Mesothelial cell of epicardium (in vitro differentiated cells): ENCODE results near the gene CST1. TPM values are rescaled to one million over a fixed set of nuclear protein-coding genes. Genes with fewer than 3 reads are reported as not detected.

Experiments
- DNase-seq, 2 experiments: peaks; one replicate each; pipeline ENCODE4 v3.0.0; 2021; ENCODE audit warnings: low spot score in 2 of 2; ENCODE audit not compliant: unreplicated experiment in 2 of 2
- H3K27ac Mint-ChIP-seq: 2 replicates; pipeline ENCODE4 v1.8.0; 2021; ENCODE audit warnings: mixed read lengths
- H3K27me3 Mint-ChIP-seq: 2 replicates; pipeline ENCODE4 v1.8.0; 2021; ENCODE audit warnings: low read depth, mixed read lengths
- H3K36me3 Mint-ChIP-seq: 2 replicates; pipeline ENCODE4 v1.8.0; 2021; ENCODE audit warnings: mixed read lengths
- H3K4me1 Mint-ChIP-seq: 2 replicates; pipeline ENCODE4 v1.8.0; 2021; ENCODE audit warnings: mixed read lengths
- H3K4me3 Mint-ChIP-seq: 2 replicates; pipeline ENCODE4 v1.8.0; 2021; ENCODE audit warnings: mild to moderate bottlenecking, moderate library complexity, mixed read lengths
- H3K9me3 Mint-ChIP-seq: 2 replicates; pipeline ENCODE4 v1.8.0; 2021; ENCODE audit warnings: mixed read lengths
- CTCF ChIP-seq: fragments of 200-600 bp; sonication (generic); IDR thresholded peaks from one replicate; pipeline ENCODE4 v1.5.0; 2021; ENCODE audit warnings: antibody characterized with exemption; ENCODE audit not compliant: unreplicated experiment
- total RNA-seq: library from RNA; stranded (reverse); gene quantifications from 3 replicates; pipeline ENCODE4 v1.2.1, GENCODE V29; 2021

CST1 gene
- total RNA-seq, 1 donor from 2014 or later = not detected

- TF ChIP-seq CTCF = no peak
- no peak overlapping the region for H3K4me3 Mint-ChIP-seq
- no peaks in the 10 kb centered on the region for H3K9me3 Mint-ChIP-seq
- H3K27ac Mint-ChIP-seq = no peak overlapping the region
- no peaks in the 10 kb centered on the region for H3K36me3 Mint-ChIP-seq
- DNase-seq = no peak
- H3K4me1 Mint-ChIP-seq = no peaks in the 10 kb centered on the region
- peaks cover 33% of the 10 kb centered on the region for H3K27me3 Mint-ChIP-seq
Measured at GRCh38 chr20:23702021-23702420, 48.7 kb downstream of the CST1 start.

- DNase-seq = no peak
- Mint-ChIP-seq H3K9me3 (no peaks in the 10 kb centered on the region), H3K27ac (no peak overlapping the region), H3K4me3 (no peak overlapping the region), H3K36me3 (no peaks in the 10 kb centered on the region), H3K27me3 (peaks cover 33% of the 10 kb centered on the region), H3K4me1 (no peaks in the 10 kb centered on the region)
- TF ChIP-seq CTCF = no peak
Measured at GRCh38 chr20:23700931-23701330, 49.8 kb downstream of the CST1 start.

GRCh38 chr20:23697947-23698346 is 52.8 kb downstream of the CST1 start:
- Mint-ChIP-seq H3K9me3 (no peaks in the 10 kb centered on the region), H3K27ac (no peak overlapping the region), H3K27me3 (peaks cover 41% of the 10 kb centered on the region), H3K4me3 (no peak overlapping the region), H3K4me1 (peaks cover 5% of the 10 kb centered on the region), H3K36me3 (no peaks in the 10 kb centered on the region)
- no peak for TF ChIP-seq CTCF
- DNase-seq = no peak

Other genes starting within 250 kb of the CST1 start
- gene CST9L, start 182.5 kb downstream of the CST1 start, total RNA-seq = not detected in 3 replicates
- not detected in 3 replicates for gene CST9, start 145.0 kb downstream of the CST1 start, total RNA-seq
- 127 to 138 TPM (median 130 TPM) in 3 replicates for gene CST3, start 113.0 kb downstream of the CST1 start, total RNA-seq
- gene CST4, start 61.9 kb downstream of the CST1 start, total RNA-seq = not detected in 3 replicates
- 1.2 to 1.7 TPM (median 1.5 TPM) in 3 replicates for gene CST2, start 75.8 kb upstream of the CST1 start, total RNA-seq
- gene CST5, start 128.8 kb upstream of the CST1 start, total RNA-seq = not detected in 3 replicates
- gene GGTLC1, start 237.8 kb upstream of the CST1 start, total RNA-seq = not detected in 3 replicates